Caco-2 (cell line): ENCODE results near the gene RAB3B. TPM values are rescaled to one million over a fixed set of nuclear protein-coding genes. Genes with fewer than 3 reads are reported as not detected.
A peak's percentile ranks its signal among the peaks of the same experiment; 100 is the strongest.

Experiments
- BruUV-seq: library from RNA; stranded (reverse); fragments of 400-500 nt; replicated peaks from 2 replicates; lab custom pipeline; 2021; lab: Mats Ljungman, UMichigan
- CTCF ChIA-PET: fragments of 300-600 bp; sonication (Branson Sonifier 250); formaldehyde crosslinking; loops from one replicate; lab custom pipeline; 2022; ENCODE audit warnings: antibody characterized with exemption; lab: Charles Lee
- POLR2A ChIA-PET: fragments of 300-600 bp; sonication (Branson Sonifier 250); formaldehyde crosslinking; loops from one replicate; lab custom pipeline; 2022; ENCODE audit warnings: antibody characterized with exemption; lab: Charles Lee
- DNase-seq, 2 experiments: peaks; one replicate each; pipeline versions ENCODE4 v3.0.0 to v3.0.0-alpha.2; 2020 to 2022
- H3K27me3 ChIP-seq: replicated peaks from 2 replicates; pipeline ENCODE4 v1.6.0; 2011; ENCODE audit warnings: low read length; ENCODE audit not compliant: control insufficient read depth, insufficient read depth
- H3K36me3 ChIP-seq: 2 replicates; pipeline ENCODE4 v1.5.1; 2011; ENCODE audit warnings: low read length; ENCODE audit not compliant: control insufficient read depth, insufficient read depth
- H3K4me1 ChIP-seq: fragments of 250-450 bp; sonication (Bioruptor Pico); 2 replicates; pipeline ENCODE4 v1.5.1; 2020; ENCODE audit warnings: mild to moderate bottlenecking
- H3K4me3 ChIP-seq: 2 replicates; pipeline ENCODE4 v1.5.1; 2011; ENCODE audit warnings: low read depth, mild to moderate bottlenecking, control low read depth, low read length
- H3K9me3 ChIP-seq: fragments of 250-450 bp; sonication (Bioruptor Pico); 2 replicates; pipeline ENCODE4 v1.5.1; 2020; ENCODE audit warnings: mild to moderate bottlenecking, moderate library complexity
- H3K27ac Mint-ChIP-seq: one replicate; pipeline ENCODE4 v1.8.0; 2022; ENCODE audit warnings: mixed read lengths; ENCODE audit not compliant: unreplicated experiment
- H3K27me3 Mint-ChIP-seq: one replicate; pipeline ENCODE4 v1.8.0; 2022; ENCODE audit warnings: mixed read lengths; ENCODE audit not compliant: insufficient read depth, unreplicated experiment
- H3K36me3 Mint-ChIP-seq: one replicate; pipeline ENCODE4 v1.8.0; 2022; ENCODE audit warnings: mild to moderate bottlenecking, mixed read lengths; ENCODE audit not compliant: insufficient read depth, unreplicated experiment
- H3K4me1 Mint-ChIP-seq: one replicate; pipeline ENCODE4 v1.8.0; 2022; ENCODE audit warnings: low read depth, mixed read lengths; ENCODE audit not compliant: unreplicated experiment
- H3K4me3 Mint-ChIP-seq: one replicate; pipeline ENCODE4 v1.8.0; 2022; ENCODE audit warnings: mild to moderate bottlenecking, moderate library complexity, mixed read lengths; ENCODE audit not compliant: unreplicated experiment
- H3K9me3 Mint-ChIP-seq: one replicate; pipeline ENCODE4 v1.8.0; 2022; ENCODE audit warnings: mixed read lengths; ENCODE audit not compliant: unreplicated experiment
- intact Hi-C: fragments of 100-400 bp; cut with micrococcal nuclease; formaldehyde crosslinking; loops from one replicate; pipeline ENCODE4 v1.10.0; 2022; ENCODE audit not compliant: unreplicated experiment
- total RNA-seq: library from RNA; stranded (reverse); gene quantifications from 2 replicates; pipeline ENCODE4 v1.2.3, GENCODE V29; 2022
- TF ChIP-seq, protein P1 (sequence below), 2 experiments: fragments of 200-600 bp in 1 of 2; IDR thresholded peaks; 1 replicate in 1 of 2; 2 replicates in 1 of 2; pipeline versions ENCODE4 v1.5.1 to v1.8.0; 2011 to 2022; ENCODE audit warnings: antibody characterized with exemption in 1 of 2, control low read depth in 1 of 2, inconsistent platforms in 1 of 2, low read depth in 1 of 2, low read length in 1 of 2, mild to moderate bottlenecking in 1 of 2, moderate library complexity in 1 of 2; ENCODE audit not compliant: insufficient read depth in 1 of 2, severe bottlenecking in 1 of 2, unreplicated experiment in 1 of 2

The RAB3B gene
- total RNA-seq, 1 experiment from 2014 or later = 11.6 TPM

DNA sequence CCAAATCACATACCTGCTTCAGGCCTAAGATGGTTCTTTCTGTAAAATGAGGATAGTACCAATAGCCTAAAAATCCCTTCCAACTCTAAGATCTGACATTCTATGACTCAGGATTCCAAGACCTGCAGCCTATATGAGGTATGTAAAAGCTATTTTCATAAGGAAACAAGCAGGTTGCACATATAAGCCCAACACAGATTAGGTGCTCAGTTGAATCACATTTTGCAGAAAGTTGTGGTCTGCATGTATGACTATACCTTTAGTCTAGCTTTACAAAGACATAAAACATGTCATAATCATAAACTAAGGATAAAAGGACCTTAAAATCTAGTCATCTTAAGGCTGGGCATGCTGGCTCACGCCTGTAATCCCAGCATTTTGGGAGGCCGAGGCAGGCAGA lies 35.8 kb upstream of the RAB3B start:
- Mint-ChIP-seq H3K27me3 (no peaks in the 10 kb centered on the region), H3K4me1 (peaks cover 6% of the 10 kb centered on the region), H3K27ac (no peak overlapping the region), H3K9me3 (no peaks in the 10 kb centered on the region), H3K4me3 (no peak overlapping the region), H3K36me3 (peaks cover 16% of the 10 kb centered on the region)
- Histone ChIP-seq H3K4me1 (0 out of 2 replicates have a peak, but pooled peaks cover 5% of the 10 kb centered on the region), H3K27me3 (no peaks in the 10 kb centered on the region), H3K36me3 (no peaks in the 10 kb centered on the region; the same call in 1 of the 2 replicates), H3K9me3 (no peaks in the 10 kb centered on the region), H3K4me3 (no peak overlapping the region)
- no TSS peak for BruUV-seq
- intact Hi-C loops = no loop called here
- DNase-seq = no peak
- CTCF ChIA-PET = no interaction called here
- TF ChIP-seq, protein P1, sequence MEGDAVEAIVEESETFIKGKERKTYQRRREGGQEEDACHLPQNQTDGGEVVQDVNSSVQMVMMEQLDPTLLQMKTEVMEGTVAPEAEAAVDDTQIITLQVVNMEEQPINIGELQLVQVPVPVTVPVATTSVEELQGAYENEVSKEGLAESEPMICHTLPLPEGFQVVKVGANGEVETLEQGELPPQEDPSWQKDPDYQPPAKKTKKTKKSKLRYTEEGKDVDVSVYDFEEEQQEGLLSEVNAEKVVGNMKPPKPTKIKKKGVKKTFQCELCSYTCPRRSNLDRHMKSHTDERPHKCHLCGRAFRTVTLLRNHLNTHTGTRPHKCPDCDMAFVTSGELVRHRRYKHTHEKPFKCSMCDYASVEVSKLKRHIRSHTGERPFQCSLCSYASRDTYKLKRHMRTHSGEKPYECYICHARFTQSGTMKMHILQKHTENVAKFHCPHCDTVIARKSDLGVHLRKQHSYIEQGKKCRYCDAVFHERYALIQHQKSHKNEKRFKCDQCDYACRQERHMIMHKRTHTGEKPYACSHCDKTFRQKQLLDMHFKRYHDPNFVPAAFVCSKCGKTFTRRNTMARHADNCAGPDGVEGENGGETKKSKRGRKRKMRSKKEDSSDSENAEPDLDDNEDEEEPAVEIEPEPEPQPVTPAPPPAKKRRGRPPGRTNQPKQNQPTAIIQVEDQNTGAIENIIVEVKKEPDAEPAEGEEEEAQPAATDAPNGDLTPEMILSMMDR (IDR thresholded peaks at IDR 0.05; ENCODE audit: insufficient read depth in 1 of 2, low read depth in 1 of 2, low read length in 1 of 2, severe bottlenecking in 1 of 2, unreplicated experiment in 1 of 2) = no peak
- POLR2A ChIA-PET = no interaction called here

DNA sequence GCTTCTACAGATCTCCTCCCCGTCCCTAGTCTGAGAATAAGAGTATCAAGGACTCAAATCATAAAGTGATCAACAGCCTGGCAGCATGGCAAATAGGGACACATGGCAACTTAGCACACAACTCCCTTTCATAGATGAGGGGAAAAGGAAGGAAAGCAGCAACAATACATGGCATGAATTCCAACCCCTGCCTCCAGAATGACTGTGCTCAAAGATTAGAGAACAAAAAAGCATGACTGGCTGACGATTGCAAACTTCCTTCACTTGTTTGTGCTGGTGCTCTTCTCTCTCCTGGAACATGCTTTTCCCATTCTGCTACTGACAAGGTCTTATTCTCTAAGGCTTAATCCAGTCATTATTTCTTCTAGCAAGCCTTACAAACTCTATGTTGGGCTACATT lies 31.6 kb upstream of the RAB3B start:
- BruUV-seq = no TSS peak
- Histone ChIP-seq H3K27me3 (no peaks in the 10 kb centered on the region), H3K4me3 (no peak overlapping the region), H3K4me1 (no peaks in the 10 kb centered on the region), H3K9me3 (no peaks in the 10 kb centered on the region), H3K36me3 (no peaks in the 10 kb centered on the region)
- Mint-ChIP-seq H3K27me3 (no peaks in the 10 kb centered on the region), H3K27ac (no peak overlapping the region), H3K36me3 (peaks cover 20% of the 10 kb centered on the region), H3K4me1 (no peaks in the 10 kb centered on the region), H3K9me3 (no peaks in the 10 kb centered on the region), H3K4me3 (no peak overlapping the region)
- ChIA-PET CTCF (no interaction called here), POLR2A (no interaction called here)
- no peak for DNase-seq
- intact Hi-C loops = no loop called here
- TF ChIP-seq, protein P1 (IDR thresholded peaks at IDR 0.05; ENCODE audit: insufficient read depth in 1 of 2, low read depth in 1 of 2, low read length in 1 of 2, severe bottlenecking in 1 of 2, unreplicated experiment in 1 of 2) = no peak

DNA sequence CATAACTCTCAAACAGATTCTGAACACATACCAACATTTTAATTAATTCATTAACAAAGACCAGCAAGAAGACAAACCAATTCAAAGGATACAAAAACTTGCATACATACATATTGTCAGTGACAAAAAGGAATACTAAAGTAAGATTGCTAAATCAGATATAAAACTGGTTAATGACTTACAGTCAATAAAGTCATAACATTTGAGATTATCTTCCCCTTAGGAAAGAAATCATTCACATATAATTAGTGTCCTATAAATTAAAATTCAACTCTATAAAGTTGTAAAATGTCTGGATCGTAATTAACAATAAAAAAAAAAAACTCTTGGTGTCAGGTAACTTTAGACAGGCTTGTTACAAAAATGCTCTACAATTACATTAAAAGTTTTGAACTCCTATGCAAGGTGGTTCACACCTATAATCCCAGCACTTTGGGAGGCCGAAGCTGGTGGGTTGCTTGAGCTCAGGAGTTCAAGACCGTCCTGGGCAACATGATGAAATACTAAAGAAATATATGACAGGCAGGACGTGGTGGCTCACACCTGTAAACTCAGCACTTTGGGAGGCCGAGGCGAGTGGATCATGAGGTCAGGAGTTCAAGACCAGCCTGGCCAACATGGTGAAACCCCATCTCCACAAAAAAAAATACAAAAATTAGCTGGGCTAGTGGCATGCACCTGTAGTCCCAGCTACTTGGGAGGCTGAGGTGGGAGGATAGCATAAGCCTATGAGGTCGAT lies 17.7 kb upstream of the RAB3B start:
- Histone ChIP-seq H3K36me3 (no peaks in the 10 kb centered on the region), H3K9me3 (no peaks in the 10 kb centered on the region), H3K4me3 (no peak overlapping the region), H3K27me3 (no peaks in the 10 kb centered on the region), H3K4me1 (peaks cover 39% of the 10 kb centered on the region)
- intact Hi-C loops = loop anchor here (5.0 kb wide), 1 partner anchor 49 kb away; the partner anchor contains the start of genes BTF3L4 and TXNDC12
- no peak for DNase-seq
- Mint-ChIP-seq H3K36me3 (no peaks in the 10 kb centered on the region), H3K4me3 (no peak overlapping the region), H3K27me3 (no peaks in the 10 kb centered on the region), H3K27ac (peak overlapping the region; percentile 99), H3K9me3 (no peaks in the 10 kb centered on the region), H3K4me1 (peaks cover 12% of the 10 kb centered on the region)
- POLR2A ChIA-PET = interaction anchor here (0.5 kb wide), 1 partner anchor 284 kb away, joined by 3 read pairs; no protein-coding TSS in a partner anchor
- CTCF ChIA-PET = no interaction called here
- TF ChIP-seq, protein P1 (IDR thresholded peaks at IDR 0.05; ENCODE audit: insufficient read depth in 1 of 2, low read depth in 1 of 2, low read length in 1 of 2, severe bottlenecking in 1 of 2, unreplicated experiment in 1 of 2) = no peak
- no TSS peak for BruUV-seq
